Measurements from ENCODE around the gene HIF3A. TPM values are rescaled to one million over a fixed set of nuclear protein-coding genes. Genes with fewer than 3 reads are reported as not detected.

Gene HIF3A
- total and polyA plus RNA-seq, 9 of the 15 experiments (the other 6 are each of a cell fraction or from before 2014, with no cell fraction given) = 0.29 TPM; not detected in 8

GRCh38 chr19:46321653-46322052, 24.8 kb downstream of the HIF3A start:
- no TSS peak for BruUV-seq (replicated peaks)
- POLR2A ChIA-PET = no interaction called here
- FAIRE-seq (no peak), DNase-seq (ENCODE audit: extremely low read depth in 1 of 4, low spot score in 3 of 4) (no peak), ATAC-seq (no peak)
- H3K4me2 ChIP-seq (ENCODE audit: insufficient read depth, low read length) = no peak overlapping the region
- H3K4me3 ChIP-seq = no peak overlapping the region
- no peak overlapping the region for H3K9ac ChIP-seq (ENCODE audit: insufficient read depth in 1 of 2, low read depth in 2 of 2, low read length in 2 of 2)
- no peaks in the 10 kb centered on the region for H3K9me1 ChIP-seq (ENCODE audit: control insufficient read depth, insufficient read depth, low read length)
- H3K9me3 ChIP-seq (replicated peaks; ENCODE audit: control insufficient read depth, insufficient read depth, low read depth, low read length) = peaks cover 5% of the 10 kb centered on the region; the same call in 1 of the 2 replicates
- H2AFZ ChIP-seq (ENCODE audit: low read depth, low read length) = no peak overlapping the region
- CTCF ChIA-PET (ENCODE audit: low intra/inter-chr PET ratio) = no interaction called here
- WGBS (ENCODE audit: insufficient coverage, low coverage, missing lambda C conversion rate) = 10% methylated on average over 12 of the region's 12 CpGs
- H3K36me3 ChIP-seq (ENCODE audit: control insufficient read depth, insufficient read depth, low read length) = no peaks in the 10 kb centered on the region
- peaks cover 0 to 6% of the 10 kb centered on the region in 2 experiments; a peak in 2 of 5 replicates for H3K27me3 ChIP-seq (ENCODE audit: control insufficient read depth in 2 of 2, insufficient read depth in 2 of 2, low read length in 2 of 2)
- no peak overlapping the region for H3K27ac ChIP-seq (ENCODE audit: extremely low read depth, low read depth, low read length)
- H3K4me1 ChIP-seq (replicated peaks in 1 of 2; ENCODE audit: control insufficient read depth in 2 of 2, insufficient read depth in 2 of 2, low read length in 2 of 2) = no peaks in the 10 kb centered on the region; a peak in 1 of 5 replicates
- H3K79me2 ChIP-seq (ENCODE audit: control insufficient read depth, insufficient read depth, low read length) = no peaks in the 10 kb centered on the region
- intact Hi-C loops (cut with micrococcal nuclease) = no loop called here
- in situ Hi-C loops (cut with MboI) = no loop called here
- no peaks in the 10 kb centered on the region for H4K20me1 ChIP-seq (replicated peaks; ENCODE audit: control insufficient read depth, insufficient read depth, low read length)
- TF ChIP-seq, protein P1, sequence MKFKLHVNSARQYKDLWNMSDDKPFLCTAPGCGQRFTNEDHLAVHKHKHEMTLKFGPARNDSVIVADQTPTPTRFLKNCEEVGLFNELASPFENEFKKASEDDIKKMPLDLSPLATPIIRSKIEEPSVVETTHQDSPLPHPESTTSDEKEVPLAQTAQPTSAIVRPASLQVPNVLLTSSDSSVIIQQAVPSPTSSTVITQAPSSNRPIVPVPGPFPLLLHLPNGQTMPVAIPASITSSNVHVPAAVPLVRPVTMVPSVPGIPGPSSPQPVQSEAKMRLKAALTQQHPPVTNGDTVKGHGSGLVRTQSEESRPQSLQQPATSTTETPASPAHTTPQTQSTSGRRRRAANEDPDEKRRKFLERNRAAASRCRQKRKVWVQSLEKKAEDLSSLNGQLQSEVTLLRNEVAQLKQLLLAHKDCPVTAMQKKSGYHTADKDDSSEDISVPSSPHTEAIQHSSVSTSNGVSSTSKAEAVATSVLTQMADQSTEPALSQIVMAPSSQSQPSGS (CRISPR knock-in tag; IDR thresholded peaks at IDR 0.05) = no peak
- no peak for TF ChIP-seq POLR2G (IDR thresholded peaks at IDR 0.05; ENCODE audit: low read depth, low read length)
- no peak for TF ChIP-seq RUNX1 (IDR thresholded peaks at IDR 0.05; ENCODE audit: low read depth)
- no peak for TF ChIP-seq TSC22D4 (tag; IDR thresholded peaks at IDR 0.05)
- TF ChIP-seq NEUROD1 (IDR thresholded peaks at IDR 0.05; ENCODE audit: borderline replicate concordance, low read depth, low read length, partially characterized antibody) = no peak
- TF ChIP-seq HMG20A (CRISPR knock-in tag; conservative IDR thresholded peaks at IDR 0.05) = no peak
- no peak for TF ChIP-seq ETV6 (IDR thresholded peaks at IDR 0.05; ENCODE audit: borderline replicate concordance in 1 of 2, low read depth in 2 of 2, low read length in 1 of 2)
- TF ChIP-seq ETV6 (CRISPR knock-in tag; IDR thresholded peaks at IDR 0.05; ENCODE audit: borderline replicate concordance) = no peak
- TF ChIP-seq BRF1 (IDR thresholded peaks at IDR 0.05; ENCODE audit: borderline replicate concordance, extremely low read depth, insufficient read length) = no peak
- TF ChIP-seq PRMT5 (CRISPR knock-in tag; IDR thresholded peaks at IDR 0.05) = no peak
- TF ChIP-seq, protein P2, sequence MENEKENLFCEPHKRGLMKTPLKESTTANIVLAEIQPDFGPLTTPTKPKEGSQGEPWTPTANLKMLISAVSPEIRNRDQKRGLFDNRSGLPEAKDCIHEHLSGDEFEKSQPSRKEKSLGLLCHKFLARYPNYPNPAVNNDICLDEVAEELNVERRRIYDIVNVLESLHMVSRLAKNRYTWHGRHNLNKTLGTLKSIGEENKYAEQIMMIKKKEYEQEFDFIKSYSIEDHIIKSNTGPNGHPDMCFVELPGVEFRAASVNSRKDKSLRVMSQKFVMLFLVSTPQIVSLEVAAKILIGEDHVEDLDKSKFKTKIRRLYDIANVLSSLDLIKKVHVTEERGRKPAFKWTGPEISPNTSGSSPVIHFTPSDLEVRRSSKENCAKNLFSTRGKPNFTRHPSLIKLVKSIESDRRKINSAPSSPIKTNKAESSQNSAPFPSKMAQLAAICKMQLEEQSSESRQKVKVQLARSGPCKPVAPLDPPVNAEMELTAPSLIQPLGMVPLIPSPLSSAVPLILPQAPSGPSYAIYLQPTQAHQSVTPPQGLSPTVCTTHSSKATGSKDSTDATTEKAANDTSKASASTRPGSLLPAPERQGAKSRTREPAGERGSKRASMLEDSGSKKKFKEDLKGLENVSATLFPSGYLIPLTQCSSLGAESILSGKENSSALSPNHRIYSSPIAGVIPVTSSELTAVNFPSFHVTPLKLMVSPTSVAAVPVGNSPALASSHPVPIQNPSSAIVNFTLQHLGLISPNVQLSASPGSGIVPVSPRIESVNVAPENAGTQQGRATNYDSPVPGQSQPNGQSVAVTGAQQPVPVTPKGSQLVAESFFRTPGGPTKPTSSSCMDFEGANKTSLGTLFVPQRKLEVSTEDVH (IDR thresholded peaks at IDR 0.05; ENCODE audit: low read depth, partially characterized antibody) = no peak
- TF ChIP-seq ZNF695 (CRISPR knock-in tag; IDR thresholded peaks at IDR 0.05) = no peak
- TF ChIP-seq MEIS2 (IDR thresholded peaks at IDR 0.05; ENCODE audit: partially characterized antibody) = no peak
- no peak for TF ChIP-seq CREB5 (CRISPR knock-in tag; IDR thresholded peaks at IDR 0.05)
- TF ChIP-seq GABPB1 (CRISPR knock-in tag; IDR thresholded peaks at IDR 0.05) = no peak
- TF ChIP-seq ZNF316 (IDR thresholded peaks at IDR 0.05) = no peak
